ENCODE results near the gene CSK.

Gene CSK

GRCh38 chr15:74768099-74768770 lies 13.6 kb upstream of the CSK start:
- H3K4me3 ChIP-seq (ENCODE audit: low read depth, low read length): peak overlapping the region; percentile 48
- H3K27me3 ChIP-seq: no peaks in the 10 kb centered on the region
- no peaks in the 10 kb centered on the region for H3K9me3 ChIP-seq
- H3K4me1 ChIP-seq: no peaks in the 10 kb centered on the region
- no peak for DNase-seq
- H3K36me3 ChIP-seq: no peaks in the 10 kb centered on the region
- no peak for TF ChIP-seq CTCF (IDR thresholded peaks at IDR 0.05; ENCODE audit: low read depth, low read length)

GRCh38 chr15:74768771-74769342 lies 13.0 kb upstream of the CSK start:
- H3K27me3 ChIP-seq: no peaks in the 10 kb centered on the region
- TF ChIP-seq CTCF (IDR thresholded peaks at IDR 0.05; ENCODE audit: low read depth, low read length): peak; percentile 85
- H3K9me3 ChIP-seq: no peaks in the 10 kb centered on the region
- H3K4me3 ChIP-seq (ENCODE audit: low read depth, low read length): peak overlapping the region; percentile 48
- no peaks in the 10 kb centered on the region for H3K36me3 ChIP-seq
- H3K4me1 ChIP-seq: no peaks in the 10 kb centered on the region
- peak; percentile 78 for DNase-seq

- Histone ChIP-seq H3K27me3 (no peaks in the 10 kb centered on the region), H3K36me3 (no peaks in the 10 kb centered on the region), H3K9me3 (no peaks in the 10 kb centered on the region), H3K4me1 (no peaks in the 10 kb centered on the region), H3K4me3 (ENCODE audit: low read depth, low read length) (no peak overlapping the region)
- TF ChIP-seq CTCF (IDR thresholded peaks at IDR 0.05; ENCODE audit: low read depth, low read length): no peak
- no peak for DNase-seq
These were observed 12.3 kb upstream of the CSK start for GRCh38 chr15:74769463-74770025.

GRCh38 chr15:74770211-74770903 lies 11.5 kb upstream of the CSK start:
- Histone ChIP-seq H3K9me3 (no peaks in the 10 kb centered on the region), H3K4me3 (ENCODE audit: low read depth, low read length) (no peak overlapping the region), H3K4me1 (no peaks in the 10 kb centered on the region), H3K27me3 (no peaks in the 10 kb centered on the region), H3K36me3 (no peaks in the 10 kb centered on the region)
- TF ChIP-seq CTCF (IDR thresholded peaks at IDR 0.05; ENCODE audit: low read depth, low read length): no peak
- DNase-seq: no peak

- H3K36me3 ChIP-seq: no peaks in the 10 kb centered on the region
- H3K4me3 ChIP-seq (ENCODE audit: low read depth, low read length): no peak overlapping the region
- H3K27me3 ChIP-seq: no peaks in the 10 kb centered on the region
- no peaks in the 10 kb centered on the region for H3K9me3 ChIP-seq
- peaks cover 14% of the 10 kb centered on the region for H3K4me1 ChIP-seq
- DNase-seq: no peak
- TF ChIP-seq CTCF (IDR thresholded peaks at IDR 0.05; ENCODE audit: low read depth, low read length): no peak
These were observed 8.6 kb upstream of the CSK start for GRCh38 chr15:74773329-74773728.

Measured in BE2C (cell line).